DMS153 (cell line): ENCODE results near the gene TMEM109.

ENCODE experiments used
- DNase-seq: peaks from one replicate; lab custom pipeline; 2025; lab: John Stamatoyannopoulos, UW

The TMEM109 gene

GRCh38 chr11:60913793-60914632 is at the start of gene TMEM109:
TSS of gene TMEM109 (plus strand) at chr11:60914158. CDS start at chr11:60919694, 5,536 bp downstream.
- peak; percentile 87 for DNase-seq

DNA sequence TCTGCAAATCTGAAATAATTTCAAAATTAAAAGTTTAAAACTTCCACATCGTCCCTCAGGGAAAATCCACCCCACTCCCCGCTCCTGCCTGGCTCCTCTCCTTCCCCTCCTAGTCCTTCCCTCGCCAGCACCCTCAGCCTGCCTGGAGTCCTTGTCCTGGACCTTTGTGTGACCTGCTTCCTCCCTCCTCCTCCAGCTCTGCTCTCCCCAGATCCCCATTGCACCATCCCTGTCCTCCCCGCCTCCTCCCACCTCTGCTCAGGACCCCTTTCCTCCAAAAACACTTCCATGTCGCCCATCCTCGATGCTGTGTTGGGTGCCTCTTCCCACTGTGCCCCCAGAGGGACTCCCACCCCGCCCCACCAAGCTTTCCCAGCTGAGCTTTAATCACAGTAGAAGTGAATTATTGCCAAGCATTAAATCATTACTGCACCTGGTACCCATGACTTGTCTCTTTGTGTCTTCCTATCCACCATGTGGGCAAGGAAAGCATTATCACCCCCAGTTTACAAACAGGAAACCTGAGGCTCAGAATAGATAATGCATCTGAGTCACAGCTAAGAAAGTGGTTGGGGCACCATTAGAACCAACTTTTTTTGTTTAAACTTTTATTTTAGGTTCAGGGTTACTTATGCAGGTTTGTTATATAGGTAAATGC is 49.0 kb upstream of the TMEM109 start:
- no peak for DNase-seq

- DNase-seq = peak; percentile 74
These were observed 46.8 kb upstream of the TMEM109 start, which contains the start of gene ZP1 for GRCh38 chr11:60866911-60867870. TSS of gene ZP1 (plus strand) at chr11:60867542. CDS start at chr11:60867562, 20 bp downstream.

DNA sequence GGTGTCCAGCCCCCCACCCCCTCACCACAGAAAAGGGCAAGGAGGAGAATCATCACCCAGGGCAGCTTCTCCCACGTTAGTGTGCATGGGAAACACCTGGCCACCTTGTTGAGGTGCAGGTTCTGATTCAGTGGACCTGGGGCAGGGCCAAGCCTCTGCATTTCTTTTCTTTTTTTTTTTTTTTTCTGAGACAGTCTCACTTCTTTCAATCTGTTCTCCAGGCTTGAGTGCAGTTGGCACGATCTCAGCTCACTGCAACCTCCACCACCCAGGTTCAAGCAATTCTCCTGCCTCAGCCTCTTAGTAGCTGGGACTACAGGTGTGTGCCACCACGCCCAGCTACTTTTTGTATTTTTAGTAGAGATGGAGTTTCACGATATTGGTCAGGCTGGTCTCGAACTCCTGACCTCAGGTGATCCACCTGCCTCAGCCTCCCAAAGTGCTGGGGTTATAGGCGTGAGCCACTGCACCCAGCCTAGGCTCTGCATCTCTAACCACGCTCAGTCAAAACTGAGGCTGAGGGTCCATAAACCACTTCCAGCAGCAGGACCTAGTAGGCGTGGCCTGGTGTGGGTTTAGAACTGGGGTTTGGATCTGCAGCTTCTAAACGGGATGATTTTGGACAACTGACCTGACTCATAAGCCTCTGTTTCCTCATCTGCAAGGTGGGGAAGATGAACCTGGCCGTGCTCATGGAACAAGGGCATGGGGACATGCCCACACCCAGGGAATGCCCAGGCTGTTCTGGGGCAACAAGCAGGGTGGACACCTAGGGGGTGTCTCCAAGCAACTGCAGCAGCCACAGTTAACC is 45.9 kb upstream of the TMEM109 start:
- no peak for DNase-seq

DNA sequence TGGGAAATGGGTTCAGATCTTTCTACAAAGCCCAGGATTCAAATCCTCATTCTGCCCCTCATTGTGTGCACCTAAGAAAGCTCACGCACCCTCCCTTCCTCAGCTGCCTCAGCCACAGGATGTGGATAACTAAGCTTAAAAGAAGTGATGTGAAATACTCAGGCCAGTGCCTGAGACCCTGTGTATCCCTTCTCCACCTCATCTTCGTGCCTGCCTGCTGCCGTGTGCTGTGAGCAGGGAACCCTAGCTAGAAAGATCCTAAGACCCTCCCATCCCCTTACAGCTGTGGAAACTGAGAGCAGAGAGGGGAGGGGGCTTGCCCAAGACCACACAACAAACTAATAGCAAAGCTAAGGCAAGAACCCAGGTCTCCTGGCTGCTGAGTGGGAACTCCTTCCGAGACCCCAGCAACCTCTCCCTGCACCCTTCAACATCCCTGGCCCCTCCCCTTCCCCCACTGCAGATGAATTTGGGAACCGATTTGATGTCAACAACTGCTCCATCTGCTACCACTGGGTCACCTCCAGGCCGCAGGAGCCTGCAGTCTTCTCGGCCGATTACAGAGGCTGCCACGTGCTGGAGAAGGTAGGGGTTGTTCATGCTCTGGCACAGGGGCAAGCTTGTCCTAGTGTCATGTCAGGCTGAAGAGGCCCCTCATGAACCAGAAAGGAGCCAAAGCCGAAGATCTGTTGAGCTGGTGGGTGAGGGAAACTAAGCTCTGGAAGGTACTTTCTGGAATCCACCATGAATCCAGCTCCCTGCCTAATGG is 45.1 kb upstream of the TMEM109 start:
- DNase-seq = no peak

DNA sequence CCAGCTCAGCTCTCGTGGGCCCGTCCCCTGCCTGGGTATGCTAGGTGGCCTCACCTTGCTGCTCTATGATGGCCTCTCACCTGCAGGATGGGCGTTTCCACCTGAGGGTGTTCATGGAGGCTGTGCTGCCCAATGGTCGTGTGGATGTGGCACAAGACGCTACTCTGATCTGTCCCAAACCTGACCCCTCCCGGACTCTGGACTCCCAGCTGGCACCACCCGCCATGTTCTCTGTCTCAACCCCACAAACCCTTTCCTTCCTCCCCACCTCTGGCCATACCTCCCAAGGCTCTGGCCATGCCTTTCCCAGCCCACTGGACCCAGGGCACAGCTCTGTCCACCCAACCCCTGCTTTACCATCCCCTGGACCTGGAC is 44.5 kb upstream of the TMEM109 start:
- no peak for DNase-seq

DNA sequence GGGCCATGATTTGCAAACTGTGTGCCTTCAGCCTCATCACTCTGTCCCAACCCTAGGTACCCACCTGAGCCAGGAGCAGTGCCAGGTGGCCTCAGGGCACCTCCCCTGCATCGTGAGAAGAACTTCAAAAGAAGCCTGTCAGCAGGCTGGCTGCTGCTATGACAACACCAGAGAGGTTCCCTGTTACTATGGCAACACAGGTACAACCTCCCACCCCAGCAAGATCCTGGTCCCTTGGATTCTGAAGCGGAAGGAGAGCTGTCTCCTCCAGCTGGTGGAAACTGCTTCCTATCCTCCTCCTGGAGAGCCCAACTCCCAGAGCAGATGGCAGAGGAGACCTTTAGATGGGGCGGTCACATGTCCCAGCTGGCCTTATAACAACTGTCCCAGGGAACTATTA is 43.7 kb upstream of the TMEM109 start:
- DNase-seq = peak; percentile 1

DNA sequence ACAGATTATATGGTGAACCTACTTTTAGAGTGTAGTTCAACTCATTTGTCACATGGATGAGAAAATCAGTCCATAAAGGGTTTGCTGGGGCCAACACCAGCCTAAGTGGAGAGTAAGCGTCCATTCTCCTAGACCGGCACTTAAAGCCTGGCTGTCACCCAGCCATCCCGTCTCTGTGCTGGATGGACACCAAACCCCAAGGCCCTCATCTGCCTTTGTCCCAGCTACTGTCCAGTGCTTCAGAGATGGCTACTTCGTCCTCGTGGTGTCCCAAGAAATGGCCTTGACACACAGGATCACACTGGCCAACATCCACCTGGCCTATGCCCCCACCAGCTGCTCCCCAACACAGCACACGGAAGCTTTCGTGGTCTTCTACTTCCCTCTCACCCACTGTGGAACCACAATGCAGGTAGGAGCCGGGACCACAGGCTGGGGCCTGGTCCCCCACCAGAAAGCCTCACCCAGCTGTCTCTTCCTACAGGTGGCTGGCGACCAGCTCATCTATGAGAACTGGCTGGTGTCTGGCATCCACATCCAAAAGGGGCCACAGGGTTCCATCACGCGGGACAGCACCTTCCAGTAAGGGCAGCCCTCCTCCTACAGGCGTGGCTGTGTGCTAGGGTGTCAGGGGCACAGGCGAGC is 43.1 kb upstream of the TMEM109 start:
- no peak for DNase-seq

DNA sequence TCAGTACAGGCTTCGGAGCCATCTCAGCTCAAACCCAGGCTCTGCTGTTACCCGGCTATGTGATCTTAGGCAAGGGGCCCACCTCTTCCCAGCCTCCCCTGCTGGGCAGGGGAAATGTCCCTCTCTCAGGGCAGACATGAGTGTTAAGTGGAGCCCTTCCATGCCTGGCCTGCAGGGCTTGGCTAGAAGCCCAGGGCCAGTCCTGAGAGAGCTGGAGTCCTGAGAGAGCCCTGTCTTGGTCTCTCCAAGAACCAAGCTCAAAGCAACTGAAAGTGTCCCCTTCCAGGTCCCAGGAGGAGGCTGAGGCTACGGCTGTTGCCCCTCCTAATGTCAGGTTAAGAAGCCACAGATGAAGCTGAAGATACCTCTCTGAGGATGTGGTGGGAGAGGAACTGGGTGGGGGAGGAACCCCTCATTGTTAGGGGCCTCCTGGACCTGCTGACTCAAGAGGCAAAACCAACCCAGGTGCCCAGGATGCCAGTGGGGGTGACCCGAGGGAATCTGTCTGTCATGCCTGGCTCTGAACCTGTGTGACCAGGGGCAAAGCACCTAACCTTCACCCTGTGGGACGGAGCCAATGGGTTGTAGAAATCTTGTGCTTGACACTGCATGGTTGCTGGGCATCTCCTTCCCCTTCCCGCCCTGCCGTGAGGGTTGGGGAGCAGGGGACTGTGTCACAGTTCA is 42.4 kb upstream of the TMEM109 start:
- DNase-seq = no peak

DNA sequence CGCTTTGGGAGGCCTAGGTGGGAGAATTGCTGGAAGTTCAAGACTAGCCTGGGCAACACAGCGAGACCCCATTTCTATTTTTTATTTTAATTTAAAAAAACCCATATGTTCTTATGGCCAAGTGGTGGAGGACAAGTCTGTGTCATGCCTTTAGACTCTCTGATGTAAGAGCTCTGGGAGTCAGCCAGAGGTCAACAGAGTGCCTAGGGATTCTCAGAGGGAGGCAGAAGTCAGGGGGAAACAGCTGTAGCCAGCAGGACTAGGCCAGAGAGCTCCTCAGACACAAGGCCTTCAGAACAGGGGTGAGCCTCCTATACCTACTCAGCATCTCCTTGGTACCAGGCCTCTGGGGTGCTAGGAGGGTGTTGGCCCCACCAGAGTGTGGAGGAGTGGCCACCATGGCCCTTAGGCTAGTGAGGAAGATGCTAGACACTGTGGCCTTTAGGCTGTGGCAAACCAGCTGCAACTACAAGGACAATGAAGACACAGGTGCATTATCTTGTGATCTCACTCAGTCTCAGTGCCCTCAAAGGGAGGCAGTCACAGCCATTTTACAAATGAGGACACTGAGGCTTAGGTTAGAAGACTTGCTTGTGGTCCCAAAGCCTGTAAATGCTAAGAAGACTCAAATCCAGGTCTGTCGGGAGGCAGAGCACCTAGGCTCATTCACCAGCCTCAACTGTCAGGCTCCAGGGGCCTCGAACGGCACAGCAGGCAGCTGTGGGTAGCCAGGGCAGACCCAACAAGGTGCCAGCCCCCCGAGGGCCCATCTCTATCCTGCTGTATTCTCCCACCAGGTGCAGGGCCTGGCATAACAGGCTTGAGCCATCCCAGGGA is 41.6 kb upstream of the TMEM109 start:
- no peak for DNase-seq

GRCh38 chr11:60872961-60873524 is 40.9 kb upstream of the TMEM109 start:
- DNase-seq = peak; percentile 2

DNA sequence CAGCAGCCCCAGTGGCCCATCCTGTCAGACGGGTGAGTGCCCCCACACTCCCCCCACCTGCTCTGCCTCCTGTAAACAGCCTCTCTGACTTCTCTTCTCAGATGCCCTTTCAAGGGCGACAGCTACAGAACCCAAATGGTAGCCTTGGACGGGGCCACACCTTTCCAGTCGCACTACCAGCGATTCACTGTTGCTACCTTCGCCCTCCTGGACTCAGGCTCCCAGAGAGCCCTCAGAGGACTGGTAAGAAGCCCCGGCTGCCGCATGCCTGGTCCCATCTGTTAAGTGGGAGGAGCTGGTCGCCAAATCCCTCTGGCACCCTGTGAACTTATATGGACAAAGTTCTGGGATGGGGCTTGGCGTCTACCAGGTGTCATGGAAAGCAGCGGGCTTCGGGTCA is 40.4 kb upstream of the TMEM109 start:
- no peak for DNase-seq

DNA sequence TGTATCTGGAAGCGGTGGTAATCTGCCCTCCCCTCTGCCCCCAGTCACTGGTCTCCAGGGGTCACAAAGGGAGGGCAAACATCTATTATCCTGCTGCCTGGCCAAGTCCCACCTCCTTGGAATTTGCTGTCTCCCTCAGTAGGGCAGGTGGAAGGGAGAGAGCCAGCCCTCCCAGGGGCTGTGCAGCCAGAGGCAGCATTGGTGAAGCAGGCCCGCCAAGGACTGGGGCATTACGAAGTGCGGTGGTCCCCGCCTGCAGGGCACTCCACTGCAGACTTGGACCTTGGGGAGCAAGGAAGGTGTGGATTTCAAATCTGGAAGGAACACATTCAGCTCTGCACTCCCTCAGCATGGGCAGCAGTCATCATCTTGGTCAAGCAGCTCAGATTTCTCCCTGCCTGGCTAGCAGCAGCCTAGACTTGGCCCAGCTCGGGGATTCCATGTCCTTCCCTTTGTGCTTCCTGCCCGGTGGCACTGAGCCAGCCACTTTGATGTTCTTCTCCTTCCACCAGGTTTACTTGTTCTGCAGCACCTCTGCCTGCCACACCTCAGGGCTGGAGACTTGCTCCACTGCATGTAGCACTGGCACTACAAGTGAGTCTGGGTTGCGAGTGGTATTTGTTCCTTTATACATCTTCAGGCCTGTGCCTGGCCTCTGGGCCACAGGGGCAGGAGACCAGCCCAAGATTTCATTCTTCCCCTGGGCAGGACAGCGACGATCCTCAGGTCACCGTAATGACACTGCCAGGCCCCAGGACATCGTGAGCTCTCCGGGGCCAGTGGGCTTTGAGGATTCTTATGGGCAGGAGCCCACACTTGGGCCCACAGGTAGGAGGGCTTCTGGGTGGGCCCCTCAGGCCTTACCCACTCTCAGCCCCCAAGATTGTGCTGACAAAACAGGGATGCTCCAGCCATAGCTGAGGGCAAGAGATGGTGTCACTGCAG is 39.3 kb upstream of the TMEM109 start:
- no peak for DNase-seq

DNA sequence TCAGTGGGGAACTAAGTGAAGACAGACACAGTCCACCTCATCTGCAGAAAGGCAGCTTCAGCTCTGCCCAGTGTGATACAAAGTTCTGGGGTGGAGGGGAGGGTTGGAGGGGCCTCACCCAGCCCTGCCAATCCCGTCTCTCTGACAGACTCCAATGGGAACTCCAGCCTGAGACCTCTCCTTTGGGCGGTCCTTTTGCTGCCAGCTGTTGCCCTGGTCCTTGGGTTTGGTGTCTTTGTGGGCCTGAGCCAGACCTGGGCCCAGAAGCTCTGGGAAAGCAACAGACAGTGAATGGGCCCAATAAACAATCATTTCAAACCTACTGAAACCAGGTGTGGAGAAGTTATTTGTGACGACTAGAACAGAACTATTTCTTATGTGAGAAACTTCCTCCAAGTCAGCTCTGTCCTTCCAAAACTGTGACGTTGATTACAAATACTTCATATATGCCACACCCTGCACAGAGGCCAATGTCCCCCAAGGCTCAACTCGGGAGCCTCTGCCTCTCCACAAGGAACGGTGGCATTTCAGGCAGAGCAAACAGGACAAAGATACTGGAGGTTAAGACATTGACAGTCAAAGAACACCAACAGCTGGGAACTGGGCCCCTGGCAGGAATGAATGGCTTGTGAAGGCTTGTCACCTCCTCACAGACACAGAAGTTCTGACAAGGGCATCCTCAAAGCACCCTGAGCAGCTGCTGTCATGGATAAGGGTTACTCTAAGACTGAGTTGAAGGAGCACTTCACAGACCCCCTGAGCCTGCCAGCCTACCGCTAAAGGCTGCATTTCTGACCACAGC is 38.4 kb upstream of the TMEM109 start:
- DNase-seq = no peak

GRCh38 chr11:60876168-60876485 is 37.8 kb upstream of the TMEM109 start:
- no peak for DNase-seq
